ENCODE data around the gene EPHB2.

- TF ChIP-seq CREB1 (IDR thresholded peaks at IDR 0.05) = no peak
- TF ChIP-seq CREB1 (CRISPR knock-in tag; IDR thresholded peaks at IDR 0.05) = no peak
- TF ChIP-seq DBP (CRISPR knock-in tag; IDR thresholded peaks at IDR 0.05; ENCODE audit: not compliant biosample characterization) = no peak
- TF ChIP-seq ZBTB3 (CRISPR knock-in tag; IDR thresholded peaks at IDR 0.05; ENCODE audit: borderline replicate concordance, low read depth) = no peak
- TF ChIP-seq ZNF780A (CRISPR knock-in tag; IDR thresholded peaks at IDR 0.05) = no peak
- no peak for TF ChIP-seq EZH2 (conservative IDR thresholded peaks at IDR 0.05; ENCODE audit: low read depth, low read length)
- no peak for TF ChIP-seq SNAPC5 (CRISPR knock-in tag; IDR thresholded peaks at IDR 0.05; ENCODE audit: borderline replicate concordance)
- no peak for TF ChIP-seq JUN (CRISPR knock-in tag; IDR thresholded peaks at IDR 0.05)
- TF ChIP-seq CBX1 (IDR thresholded peaks at IDR 0.05; ENCODE audit: low read depth) = no peak
- TF ChIP-seq USF2 (IDR thresholded peaks at IDR 0.05; ENCODE audit: low read depth, low read length) = no peak
- no peak for TF ChIP-seq USF2 (CRISPR knock-in tag; IDR thresholded peaks at IDR 0.05; ENCODE audit: borderline replicate concordance)
- TF ChIP-seq CTCF (CRISPR knock-in tag; IDR thresholded peaks at IDR 0.05) = no peak
- TF ChIP-seq FOSL2 (CRISPR knock-in tag; IDR thresholded peaks at IDR 0.05) = no peak
- no peak for TF ChIP-seq SP1 (IDR thresholded peaks at IDR 0.05)
- TF ChIP-seq SP1 (CRISPR knock-in tag; IDR thresholded peaks at IDR 0.05) = no peak
- TF ChIP-seq POLR2A (IDR thresholded peaks at IDR 0.05; ENCODE audit: insufficient read depth in 1 of 2, low read depth in 2 of 2, low read length in 2 of 2) = no peak
These were observed 98.2 kb downstream of the EPHB2 start for GRCh38 chr1:22808676-22809483.

All from HepG2 (cell line).